Prostate gland (tissue), 2 donors: Measurements from ENCODE around the gene ARFRP1.

Experiments
- CTCF ChIP-seq, 4 experiments: fragments of 200-600 bp in 2 of 4; fragments of 450-650 bp in 2 of 4; sonication (generic) in 2 of 4; IDR thresholded peaks; 1 replicate in 3 of 4; 2 replicates in 1 of 4; pipeline ENCODE4 v1.5.1; 2016 to 2019; ENCODE audit warnings: antibody characterized with exemption in 4 of 4, mild to moderate bottlenecking in 2 of 4, moderate library complexity in 2 of 4
- POLR2A ChIP-seq: fragments of 450-650 bp; IDR thresholded peaks from one replicate; pipeline ENCODE4 v1.6.1; 2016; ENCODE audit warnings: antibody characterized with exemption, mild to moderate bottlenecking
- POLR2AphosphoS5 ChIP-seq: sonication (generic); formaldehyde crosslinking; IDR thresholded peaks from one replicate; pipeline ENCODE4 v1.6.1; 2017; ENCODE audit warnings: antibody characterized with exemption

- TF ChIP-seq CTCF (IDR thresholded peaks at IDR 0.05) = no peak
- TF ChIP-seq POLR2AphosphoS5 = no peak
- TF ChIP-seq POLR2A = no peak
Observed at GRCh38 chr20:63665708-63666107, 42.1 kb downstream of the ARFRP1 start.
